Keratinocyte (primary cell): ENCODE results near the gene HOXC6. TPM values are rescaled to one million over a fixed set of nuclear protein-coding genes. Genes with fewer than 3 reads are reported as not detected.

Experiments
- DNase-seq: peaks from one replicate; pipeline ENCODE4 v3.0.0-alpha.2; 2011; ENCODE audit warnings: low read depth, missing footprints, low spot score
- FAIRE-seq: peaks from 2 replicates; lab custom pipeline; 2011; peaks lifted over from hg19 to GRCh38; lab: Jason Lieb, UNC
- H2AFZ ChIP-seq: 2 replicates; pipeline ENCODE4 v1.6.0; 2012; ENCODE audit warnings: low read length, control low read depth, inconsistent platforms; ENCODE audit not compliant: control insufficient read depth
- H3K27ac ChIP-seq: 2 replicates; pipeline ENCODE4 v1.5.1; 2011; ENCODE audit warnings: low read length; ENCODE audit not compliant: control insufficient read depth, insufficient read depth
- H3K27me3 ChIP-seq: 3 replicates; pipeline ENCODE4 v1.6.0; 2011; ENCODE audit warnings: low read length; ENCODE audit not compliant: control insufficient read depth, insufficient read depth; ENCODE audit errors: extremely low read depth
- H3K36me3 ChIP-seq, 2 experiments: 2 replicates in 1 of 2; 3 replicates in 1 of 2; pipeline ENCODE4 v1.5.1; 2011; ENCODE audit warnings: low read length in 2 of 2, mild to moderate bottlenecking in 1 of 2; ENCODE audit not compliant: control insufficient read depth in 2 of 2, insufficient read depth in 2 of 2; ENCODE audit errors: extremely low read depth in 1 of 2
- H3K4me1 ChIP-seq: 3 replicates; pipeline ENCODE4 v1.5.1; 2011; ENCODE audit warnings: low read length; ENCODE audit not compliant: control insufficient read depth, insufficient read depth; ENCODE audit errors: extremely low read depth
- H3K4me2 ChIP-seq: 3 replicates; pipeline ENCODE4 v1.6.0; 2011; ENCODE audit warnings: low read depth, low read length; ENCODE audit not compliant: control insufficient read depth, insufficient read depth; ENCODE audit errors: extremely low read depth
- H3K4me3 ChIP-seq, 3 experiments: fragments of 200-600 bp in 1 of 3; sonication (generic) in 1 of 3; 2 replicates in 2 of 3; 3 replicates in 1 of 3; pipeline ENCODE4 v1.5.1; 2011 to 2016; ENCODE audit warnings: low read length in 3 of 3, mild to moderate bottlenecking in 3 of 3, control low read depth in 2 of 3, inconsistent platforms in 1 of 3, low read depth in 1 of 3, mixed read lengths in 1 of 3, mixed run types in 1 of 3, moderate library complexity in 1 of 3; ENCODE audit not compliant: control insufficient read depth in 2 of 3, insufficient read depth in 2 of 3; ENCODE audit errors: extremely low read depth in 1 of 3
- H3K79me2 ChIP-seq: 2 replicates; pipeline ENCODE4 v1.6.0; 2012; ENCODE audit warnings: low read length; ENCODE audit not compliant: control insufficient read depth, insufficient read depth
- H3K9ac ChIP-seq: 3 replicates; pipeline ENCODE4 v1.6.0; 2011; ENCODE audit warnings: low read length; ENCODE audit not compliant: control insufficient read depth, insufficient read depth; ENCODE audit errors: extremely low read depth
- H3K9me1 ChIP-seq: 3 replicates; pipeline ENCODE4 v1.6.0; 2011; ENCODE audit warnings: low read length; ENCODE audit not compliant: control insufficient read depth, insufficient read depth; ENCODE audit errors: extremely low read depth
- H3K9me3 ChIP-seq: 2 replicates; pipeline ENCODE4 v1.5.1; 2012; ENCODE audit warnings: low read depth, low read length; ENCODE audit not compliant: control insufficient read depth
- H4K20me1 ChIP-seq: 3 replicates; pipeline ENCODE4 v1.6.0; 2011; ENCODE audit warnings: low read length; ENCODE audit not compliant: control insufficient read depth, insufficient read depth; ENCODE audit errors: extremely low read depth
- CTCF ChIP-seq, 3 experiments: IDR thresholded peaks in 1 of 3; conservative IDR thresholded peaks in 1 of 3; optimal IDR thresholded peaks in 1 of 3; 2 replicates in 2 of 3; 3 replicates in 1 of 3; pipeline versions ENCODE3 to v1.5.1; 2011; ENCODE audit warnings: low read length in 3 of 3, mild to moderate bottlenecking in 3 of 3, moderate library complexity in 2 of 3, control low read depth in 1 of 3, inconsistent platforms in 1 of 3; ENCODE audit not compliant: insufficient read depth in 2 of 3; ENCODE audit errors: extremely low read depth in 1 of 3
- EZH2 ChIP-seq: IDR thresholded peaks from one replicate; pipeline ENCODE4 v1.6.1; 2012; ENCODE audit warnings: inconsistent platforms, mild to moderate bottlenecking, low read length, moderate library complexity
- dilution Hi-C: fragments of 300-500 bp; cut with MboI; formaldehyde crosslinking; loops from one replicate; pipeline ENCODE4 v1.7.0; 2020; ENCODE audit warnings: low sequenced_read_pairs; ENCODE audit not compliant: extremely low pct_ligation_motif_present
- polyA plus RNA-seq, 5 experiments: library from polyadenylated mRNA; depleted of rRNA in 3 of 5; stranded (reverse) in 3 of 5; stranded (forward) in 1 of 5; unstranded in 1 of 5; fragments of >200 nt; gene quantifications; 1 replicate in 1 of 5; 2 replicates in 3 of 5; 3 replicates in 1 of 5; pipeline versions ENCODE4 v1.2.1 to v1.2.3, GENCODE V29; 2011 to 2012; ENCODE audit warnings: missing spikeins in 2 of 5, low read depth in 1 of 5, low replicate concordance in 1 of 5

HOXC6 gene
- polyA plus RNA-seq, 1 donor (not counting 4 experiments of a cell fraction or from before 2014, with no cell fraction given), result 4.7 TPM

GRCh38 chr12:54065677-54066076, 37.4 kb downstream of the HOXC6 start:
- H3K27ac ChIP-seq, result no peak overlapping the region
- no peak for FAIRE-seq
- H3K4me2 ChIP-seq, result no peak overlapping the region
- dilution Hi-C loops, result no loop called here
- H3K27me3 ChIP-seq, result no peaks in the 10 kb centered on the region
- H2AFZ ChIP-seq, result no peak overlapping the region
- no peak overlapping the region for H3K4me3 ChIP-seq
- no peak overlapping the region for H3K9ac ChIP-seq
- H3K79me2 ChIP-seq, result no peaks in the 10 kb centered on the region
- H3K36me3 ChIP-seq, result no peaks in the 10 kb centered on the region
- H4K20me1 ChIP-seq, result no peaks in the 10 kb centered on the region
- TF ChIP-seq EZH2, result no peak
- TF ChIP-seq CTCF (optimal IDR thresholded peaks at IDR 0.05 in 1 of 3, IDR thresholded peaks at IDR 0.05 in 1 of 3, conservative IDR thresholded peaks at IDR 0.05 in 1 of 3; ENCODE audit: extremely low read depth in 1 of 3, insufficient read depth in 2 of 3, low read length in 3 of 3), result no peak
- H3K4me1 ChIP-seq, result peaks cover 26% of the 10 kb centered on the region
- H3K9me3 ChIP-seq, result no peaks in the 10 kb centered on the region
- H3K9me1 ChIP-seq, result peaks cover 2% of the 10 kb centered on the region
- DNase-seq, result no peak

GRCh38 chr12:54066408-54066807, 38.2 kb downstream of the HOXC6 start:
- Histone ChIP-seq H3K27me3 (no peaks in the 10 kb centered on the region), H3K9me3 (no peaks in the 10 kb centered on the region), H3K27ac (no peak overlapping the region), H3K36me3 (no peaks in the 10 kb centered on the region), H3K9ac (no peak overlapping the region), H3K4me3 (no peak overlapping the region), H3K4me2 (no peak overlapping the region), H4K20me1 (no peaks in the 10 kb centered on the region), H3K9me1 (no peaks in the 10 kb centered on the region), H3K4me1 (peaks cover 19% of the 10 kb centered on the region), H2AFZ (no peak overlapping the region), H3K79me2 (no peaks in the 10 kb centered on the region)
- no peak for TF ChIP-seq CTCF (optimal IDR thresholded peaks at IDR 0.05 in 1 of 3, IDR thresholded peaks at IDR 0.05 in 1 of 3, conservative IDR thresholded peaks at IDR 0.05 in 1 of 3; ENCODE audit: extremely low read depth in 1 of 3, insufficient read depth in 2 of 3, low read length in 3 of 3)
- no peak for TF ChIP-seq EZH2
- DNase-seq, result no peak
- FAIRE-seq, result no peak
- dilution Hi-C loops, result no loop called here
